Measurements from ENCODE around the gene DDX50. TPM values are rescaled to one million over a fixed set of nuclear protein-coding genes. Genes with fewer than 3 reads are reported as not detected.
A peak's percentile ranks its signal among the peaks of the same experiment; 100 is the strongest.

DDX50 gene
- polyA plus RNA-seq, 2 of the 4 experiments (the other 2 are of a cell fraction): 35.1 to 64.6 TPM

GRCh38 chr10:68955355-68955831 lies 54.3 kb downstream of the DDX50 start (continued):
- no peak for TF ChIP-seq PBX3 (IDR thresholded peaks at IDR 0.05)

- H3K4me2 ChIP-seq: peak within 1 kb of the TSS; percentile 77
- DNase-seq (ENCODE audit: low read depth in 1 of 2, low spot score in 1 of 2) (peak; percentile 95 to 98), ATAC-seq (peak; percentile 96 to 97), FAIRE-seq (no peak)
- ChIA-PET CTCF (interaction anchor here (0.6 to 2.2 kb wide), 20 partner anchors 12 to 435 kb away, joined by 3 to 8 read pairs (median 4); no protein-coding TSS in a partner anchor), POLR2A (interaction anchor here (0.5 to 2.0 kb wide), 12 partner anchors 9 to 249 kb away, joined by 3 to 8 read pairs (median 3); partner anchors contain the start of genes DDX50, SRGN and SUPV3L1)
- peak within 1 kb of the TSS; percentile 92 to 98 for H3K27ac ChIP-seq
- 1% methylated on average over 52 of the region's 53 CpGs for WGBS (ENCODE audit: missing lambda C conversion rate)
- H3K4me3 ChIP-seq: peak within 1 kb of the TSS; percentile 98
- no peaks in the 10 kb centered on the region for H3K9me3 ChIP-seq
- H3K4me1 ChIP-seq: peaks cover 28% of the 10 kb centered on the region
- no peak for TF ChIP-seq ZSCAN20 (CRISPR knock-in tag; IDR thresholded peaks at IDR 0.05)
- TF ChIP-seq JUNB (IDR thresholded peaks at IDR 0.05): no peak
- TF ChIP-seq PHF8 (IDR thresholded peaks at IDR 0.05; ENCODE audit: borderline replicate concordance, low read depth): peak; percentile 91
- peak; percentile 79 for TF ChIP-seq CTCF (IDR thresholded peaks at IDR 0.05)
- TF ChIP-seq TFCP2L1 (CRISPR knock-in tag; IDR thresholded peaks at IDR 0.05): no peak
- TF ChIP-seq EHMT2 (IDR thresholded peaks at IDR 0.05; ENCODE audit: low read depth): no peak
- no peak for TF ChIP-seq HES2 (IDR thresholded peaks at IDR 0.05)
- no peak; the same call in 1 of the 2 replicates for TF ChIP-seq GATA3 (IDR thresholded peaks at IDR 0.05; ENCODE audit: borderline replicate concordance)
- peak; percentile 55; the same call in 1 of the 2 replicates for TF ChIP-seq EHF (CRISPR knock-in tag; IDR thresholded peaks at IDR 0.05)
- TF ChIP-seq REST (IDR thresholded peaks at IDR 0.05): peak; percentile 24; the same call in 1 of the 2 replicates
- peak; percentile 57; the same call in 1 of the 2 replicates for TF ChIP-seq E2F6 (IDR thresholded peaks at IDR 0.05; ENCODE audit: borderline replicate concordance, low read depth)
- peak in 1 of 2 experiments; percentile 93; a peak in 4 of 5 replicates for TF ChIP-seq JUN (IDR thresholded peaks at IDR 0.05)
- no peak for TF ChIP-seq ZNF302 (CRISPR knock-in tag; IDR thresholded peaks at IDR 0.05)
- TF ChIP-seq ATOH8 (CRISPR knock-in tag; IDR thresholded peaks at IDR 0.05; ENCODE audit: low read depth): no peak
- TF ChIP-seq FOSL2 (IDR thresholded peaks at IDR 0.05): no peak
- TF ChIP-seq FOSL2 (CRISPR knock-in tag; IDR thresholded peaks at IDR 0.05): peak; percentile 16; the same call in 1 of the 2 replicates
- TF ChIP-seq SREBF2 (IDR thresholded peaks at IDR 0.05): no peak
- peak; percentile 31; the same call in 1 of the 2 replicates for TF ChIP-seq PBX3 (IDR thresholded peaks at IDR 0.05)
- TF ChIP-seq NPAS2 (CRISPR knock-in tag; IDR thresholded peaks at IDR 0.05; ENCODE audit: borderline replicate concordance): no peak
- peak; percentile 88 for TF ChIP-seq POLR2A (IDR thresholded peaks at IDR 0.05; ENCODE audit: low read length)
- TF ChIP-seq RAD21 (conservative IDR thresholded peaks at IDR 0.05 in 1 of 2, IDR thresholded peaks at IDR 0.05 in 1 of 2): peak; percentile 17 to 28; a peak in 2 of 5 replicates
- TF ChIP-seq MYC (IDR thresholded peaks at IDR 0.05; ENCODE audit: borderline replicate concordance, low read length): peak; percentile 99
- peak; percentile 99 for TF ChIP-seq MAX (IDR thresholded peaks at IDR 0.05)
- TF ChIP-seq BCL3 (IDR thresholded peaks at IDR 0.05): peak; percentile 73; the same call in 2 of the 3 replicates
- peak; percentile 83 for TF ChIP-seq HOXB13 (CRISPR knock-in tag; IDR thresholded peaks at IDR 0.05; ENCODE audit: low read depth)
Measured at GRCh38 chr10:68955832-68956532, 54.9 kb downstream of the DDX50 start, which contains the start of gene DDX21. TSS of gene DDX21 (plus strand) at chr10:68956170. CDS start at chr10:68956226, 56 bp downstream.

All from A549 (cell line).